Embryonic facial prominence (tissue), 1 donor: ENCODE measurements around the gene LNX2.
A peak's percentile ranks its signal among the peaks of the same experiment; 100 is the strongest.

Source experiments
- DNase-seq: peaks from one replicate; pipeline ENCODE4 v3.0.0-alpha.2; 2016; ENCODE audit errors: extremely low spot score

Gene LNX2

DNA sequence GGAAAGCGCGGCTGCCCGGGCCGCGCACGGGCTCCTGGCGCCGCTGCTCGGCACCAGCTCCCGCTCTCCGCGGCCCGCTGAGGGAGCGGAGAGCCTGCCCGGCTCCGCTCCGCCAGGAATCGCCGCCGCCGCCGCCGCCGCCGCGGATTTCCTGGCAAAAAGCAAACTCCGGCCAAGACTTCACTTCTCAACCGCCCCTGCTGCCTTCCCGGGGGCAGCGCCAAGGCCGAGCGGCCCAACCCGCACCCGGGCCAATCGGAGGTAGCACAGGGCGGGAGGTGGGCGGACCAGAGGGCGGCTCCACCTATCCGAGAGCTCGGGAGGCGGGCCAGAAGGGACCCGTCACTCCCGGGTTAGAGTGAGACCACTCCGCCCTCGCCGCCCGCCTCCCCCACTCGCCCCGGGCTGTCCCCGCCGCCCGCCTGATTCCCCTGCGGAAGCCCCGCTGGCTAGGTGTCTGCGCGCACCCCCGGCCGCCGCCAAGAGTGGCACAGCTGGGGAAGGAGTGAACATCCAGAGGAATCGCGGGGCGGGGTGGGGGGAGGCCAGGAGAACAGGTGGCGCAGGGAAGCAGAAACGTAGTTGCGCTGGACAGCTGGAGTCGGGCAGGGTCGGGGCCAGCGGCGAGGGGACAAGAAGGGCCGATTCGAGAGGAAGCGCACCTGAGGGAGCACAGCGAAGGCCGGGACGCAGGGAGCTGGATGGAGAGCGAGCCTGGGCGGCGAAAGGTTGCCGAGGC lies at the start of gene LNX2:
TSS of gene LNX2 (minus strand) at position 153 of the 739 bp plus-strand sequence. CDS start 38,826 bp downstream, outside the sequence.
- peak; percentile 90 for DNase-seq

DNA sequence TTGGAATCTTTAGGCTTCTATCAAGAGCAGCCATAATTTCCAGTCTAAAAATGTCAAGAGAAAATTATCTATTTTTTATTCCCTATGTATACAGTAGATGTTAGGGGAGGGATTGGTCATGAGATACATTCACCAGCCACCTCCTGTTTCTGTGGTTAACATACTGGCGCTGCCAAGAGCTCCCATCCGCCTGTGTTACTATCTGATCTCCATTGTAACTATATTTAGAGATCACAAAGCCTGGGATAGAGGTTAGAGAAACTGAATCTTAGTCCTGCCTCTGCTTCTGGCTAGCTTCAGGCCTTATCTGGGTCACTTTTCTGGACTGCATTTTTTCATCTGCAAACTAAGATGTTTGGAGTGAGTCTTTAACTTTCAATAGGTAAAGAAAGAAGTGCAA lies 47.6 kb upstream of the LNX2 start:
- DNase-seq, result no peak

DNA sequence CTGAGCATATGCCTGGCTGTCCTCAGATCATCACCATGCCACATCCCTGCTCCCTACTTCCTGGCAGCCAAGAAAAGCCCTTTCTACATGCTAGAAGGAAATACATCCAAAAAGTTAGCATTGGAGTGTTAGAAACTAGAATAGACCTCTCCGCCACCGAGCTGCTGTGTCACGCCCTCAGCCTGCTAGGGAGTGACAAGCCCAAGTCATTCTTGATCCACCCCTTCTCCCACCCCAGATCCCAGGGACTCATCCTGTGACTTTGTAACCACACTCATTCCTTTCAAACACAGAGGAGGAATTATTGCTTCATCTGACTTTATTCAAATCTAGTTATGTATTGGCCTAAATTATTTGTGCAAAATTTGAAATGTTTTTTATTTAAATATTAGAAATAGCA lies 46.6 kb upstream of the LNX2 start:
- no peak for DNase-seq

DNA sequence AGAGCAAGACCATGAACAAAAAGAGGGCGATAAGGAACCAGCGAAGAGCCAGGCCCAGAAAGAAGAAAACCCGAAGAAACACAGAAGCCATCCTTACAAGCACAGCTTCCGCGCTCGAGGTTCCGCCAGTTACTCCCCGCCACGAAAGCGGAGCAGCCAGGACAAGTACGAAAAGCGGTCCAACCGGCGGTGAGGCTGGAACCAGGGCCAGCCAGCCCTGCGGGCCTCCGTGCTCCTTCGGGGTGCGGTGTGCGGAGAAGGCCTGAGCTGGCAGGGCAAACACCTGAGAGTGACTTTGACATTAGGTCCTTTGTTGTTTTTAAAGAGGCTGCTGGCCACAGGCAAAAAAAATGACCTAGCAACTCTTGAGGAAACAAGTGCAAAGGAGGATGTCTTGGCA lies 45.4 kb upstream of the LNX2 start:
- no peak for DNase-seq

DNA sequence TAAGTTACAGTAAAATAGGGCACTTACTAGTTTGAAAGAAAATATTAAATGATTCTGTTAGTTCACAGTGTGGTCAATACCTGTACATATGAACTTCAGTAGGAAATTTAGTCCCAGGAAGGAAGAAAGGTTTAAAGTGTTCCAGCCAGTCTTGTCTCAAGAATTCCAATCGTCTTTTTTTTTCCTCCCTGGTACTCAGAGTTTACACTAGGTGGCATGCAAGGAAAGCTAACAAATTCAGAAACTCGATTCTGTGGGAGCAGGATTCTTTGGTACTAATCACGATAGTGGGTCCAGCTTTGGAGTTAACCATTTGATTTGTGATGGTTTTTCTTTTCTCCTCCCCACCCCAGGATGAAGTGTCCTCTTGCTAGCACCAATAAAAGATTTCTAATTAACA lies 45.0 kb upstream of the LNX2 start:
- DNase-seq, result no peak

DNA sequence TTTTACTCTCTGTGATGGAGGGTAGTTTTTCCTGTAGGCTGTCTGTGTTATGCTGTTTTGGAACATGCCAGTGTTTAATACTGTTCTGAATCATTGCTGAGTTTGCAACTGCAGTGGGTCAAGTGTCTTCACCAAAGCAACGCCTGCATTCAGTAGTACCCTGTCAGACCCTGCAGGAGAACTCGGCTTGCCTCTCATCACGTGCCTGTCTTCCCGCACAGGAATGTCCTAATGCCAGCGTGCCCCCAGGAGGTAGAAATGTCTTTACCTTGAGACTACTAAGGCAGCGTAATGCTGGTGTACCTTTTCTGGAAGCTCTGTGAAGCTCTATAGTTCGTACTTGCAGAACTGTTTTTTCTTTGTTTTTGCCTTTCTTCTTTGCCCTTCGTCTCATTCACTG lies 43.6 kb upstream of the LNX2 start:
- DNase-seq, result no peak

DNA sequence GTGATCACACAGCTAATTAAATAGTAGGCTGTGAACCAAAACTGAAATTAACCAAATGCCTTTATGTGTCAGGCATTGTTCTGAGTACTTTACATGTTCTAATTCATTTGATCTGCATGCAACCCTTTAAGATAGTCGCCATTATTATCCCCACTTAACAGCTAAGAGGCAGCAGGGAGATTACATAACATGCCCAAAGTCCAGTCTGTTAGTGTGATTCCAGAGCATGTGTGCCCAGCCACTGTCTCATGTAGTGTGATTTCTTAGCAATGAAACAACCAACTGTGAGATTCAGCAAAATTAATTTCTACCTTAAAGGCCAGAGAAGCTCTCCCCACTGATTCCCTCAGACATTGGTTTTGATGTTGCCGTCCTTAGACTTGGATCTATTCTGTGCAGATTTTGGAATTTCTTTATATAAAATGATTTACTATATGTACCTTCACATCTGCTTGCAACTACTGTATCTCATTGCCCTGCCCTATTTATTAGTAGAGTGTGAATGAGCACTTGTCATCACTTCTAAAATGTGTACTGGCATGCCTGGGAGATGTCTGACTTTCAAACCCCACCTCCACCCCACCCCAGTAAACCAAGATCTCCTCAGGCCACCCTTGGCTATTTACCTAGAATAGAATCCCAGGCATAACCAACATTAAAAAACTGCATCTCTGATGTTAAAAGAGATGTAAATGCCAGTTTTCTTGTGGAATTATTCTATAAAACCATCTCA lies 42.6 kb upstream of the LNX2 start:
- no peak for DNase-seq

DNA sequence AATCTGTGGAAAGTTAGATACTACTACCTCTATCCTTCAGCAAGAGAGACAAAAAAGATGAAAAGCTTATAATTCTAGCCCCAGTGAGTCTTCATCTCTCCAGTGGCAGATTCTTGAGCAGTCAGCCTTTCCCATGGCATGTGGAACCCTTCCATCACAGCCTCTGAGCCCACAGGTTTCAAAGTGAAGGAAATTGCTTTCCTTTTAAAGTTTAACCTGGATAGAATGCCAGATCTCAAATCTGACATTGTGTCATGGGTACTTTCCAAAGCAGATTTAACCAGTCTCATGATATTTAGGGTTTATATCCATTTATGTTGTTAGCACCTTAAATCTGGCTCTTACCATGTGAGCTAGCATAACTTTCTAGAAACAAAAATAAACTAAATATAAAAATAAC lies 40.7 kb upstream of the LNX2 start:
- DNase-seq, result no peak

DNA sequence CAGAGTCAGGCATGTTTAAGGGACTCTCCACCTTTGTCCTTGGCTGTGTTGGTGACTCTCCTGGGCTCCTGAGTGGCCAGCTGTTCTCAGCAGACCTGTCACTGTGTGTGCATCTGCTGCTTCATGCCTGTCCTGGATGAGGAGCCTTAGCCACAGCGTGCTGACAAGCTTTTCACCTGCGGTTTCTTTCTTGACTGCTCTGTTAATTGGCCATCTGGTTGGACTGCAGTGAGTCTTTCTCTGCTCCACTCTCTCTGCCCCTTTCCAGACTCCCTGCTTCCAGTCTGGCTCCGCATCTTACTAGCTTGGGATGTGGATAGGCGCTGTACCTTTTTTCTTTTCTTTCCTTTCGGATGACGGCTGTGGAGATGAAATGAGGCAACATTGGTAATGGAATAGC lies 40.2 kb upstream of the LNX2 start:
- DNase-seq, result no peak

DNA sequence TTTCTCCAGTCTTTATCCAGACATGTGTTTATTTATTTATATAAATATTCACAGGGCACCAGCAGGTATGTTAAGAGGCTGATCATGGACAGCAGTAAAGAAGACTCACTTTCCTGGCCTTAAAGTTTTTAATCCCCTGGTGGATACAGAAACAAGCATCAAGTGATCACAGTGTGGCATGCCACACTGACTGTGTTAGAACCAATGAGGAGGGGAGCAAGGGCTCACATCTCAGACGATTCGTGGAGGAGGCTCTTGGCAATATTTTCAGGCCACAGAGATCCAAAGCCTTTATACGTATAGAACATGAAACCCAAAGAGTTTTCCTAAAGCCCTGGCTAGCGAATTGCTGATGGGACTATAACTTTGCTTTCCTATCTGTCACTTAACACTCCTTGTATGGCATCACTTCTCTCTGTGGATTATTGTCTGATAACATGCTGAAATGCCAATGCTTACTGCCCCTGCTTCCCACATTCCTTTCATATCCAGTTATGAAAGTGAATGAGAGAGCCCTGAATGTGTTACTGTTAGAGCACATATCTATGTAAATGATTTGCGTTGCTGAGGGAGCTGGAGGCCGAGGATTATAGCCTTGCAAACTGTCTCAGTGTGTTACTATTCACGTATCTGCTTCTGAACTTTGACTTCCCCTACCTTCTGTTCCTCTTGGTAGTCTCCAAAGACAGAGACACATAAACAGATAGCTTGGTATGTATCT lies 39.0 kb upstream of the LNX2 start:
- DNase-seq, result no peak

DNA sequence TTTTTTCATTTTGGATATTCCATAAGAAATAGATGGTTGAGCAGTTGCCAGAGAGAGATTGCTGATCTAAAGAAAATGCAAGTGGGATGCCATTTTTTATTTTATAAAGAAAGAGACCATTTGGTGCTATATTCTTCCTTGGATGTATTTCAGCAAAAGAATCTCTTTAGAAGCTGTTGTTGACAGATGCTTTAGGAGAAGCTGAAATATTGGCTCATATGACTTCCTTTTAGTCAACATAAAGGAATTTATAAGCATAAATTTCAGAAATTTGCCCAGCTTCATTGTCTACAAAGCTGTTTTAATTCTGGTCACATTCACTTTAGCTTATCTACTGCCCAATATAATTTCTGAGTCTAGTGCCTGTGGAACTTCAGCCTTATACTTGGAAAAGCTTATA lies 38.2 kb upstream of the LNX2 start:
- no peak for DNase-seq

DNA sequence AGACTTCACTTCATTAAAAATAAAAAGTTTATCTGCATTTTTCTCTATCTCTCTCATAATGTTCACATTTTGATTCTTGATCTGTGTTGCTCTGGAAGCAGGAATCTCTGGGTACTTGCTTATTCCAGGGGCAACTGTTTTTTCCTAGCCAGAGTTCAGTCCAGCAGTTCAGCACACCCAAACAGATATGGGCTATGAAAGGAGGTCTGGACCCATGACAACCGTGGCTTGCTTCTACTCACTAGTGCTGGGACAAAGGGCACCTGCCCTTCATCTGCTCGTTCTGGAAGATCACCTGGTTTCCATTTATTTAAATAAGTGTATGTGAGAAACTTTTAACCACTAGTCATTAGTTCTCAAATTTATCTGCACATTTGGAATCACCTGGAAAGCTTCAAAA lies 37.4 kb upstream of the LNX2 start:
- DNase-seq, result no peak

DNA sequence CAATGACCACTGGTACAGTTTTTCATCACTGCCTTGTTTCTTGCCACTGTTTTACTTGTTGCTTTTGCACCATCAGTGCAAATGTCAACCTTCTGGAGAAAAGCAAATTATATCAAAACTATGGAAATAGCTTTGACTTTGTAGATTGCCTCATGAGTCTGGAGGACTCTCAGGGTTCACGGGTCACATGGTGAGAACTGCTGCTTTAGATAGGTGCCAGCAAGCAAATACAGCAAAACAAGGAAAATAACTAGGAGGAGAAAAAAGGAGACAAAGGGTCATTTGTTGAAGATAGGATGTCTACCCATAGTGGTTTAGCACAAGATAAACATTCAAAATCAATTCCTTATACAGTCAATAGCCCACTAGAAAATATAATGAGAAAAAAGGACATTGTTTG lies 34.5 kb upstream of the LNX2 start:
- DNase-seq, result no peak

DNA sequence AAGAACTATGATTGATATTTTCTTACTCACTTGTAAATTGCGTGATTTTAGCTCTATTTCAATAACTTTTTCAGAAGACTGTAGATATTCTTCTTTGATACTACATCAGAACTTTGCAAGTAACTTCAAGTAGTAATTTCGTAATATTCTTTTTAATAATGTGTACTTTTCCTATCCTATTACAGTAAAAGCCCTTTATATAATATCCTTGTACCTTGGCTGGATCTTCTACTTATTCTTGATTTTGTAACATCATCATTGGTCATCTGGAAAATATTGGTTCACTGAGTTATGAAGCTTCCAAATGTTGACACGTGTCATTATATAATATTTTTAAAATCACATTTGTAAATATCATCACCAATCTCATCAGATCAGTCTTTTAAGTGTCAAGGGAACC lies 33.7 kb upstream of the LNX2 start:
- DNase-seq, result no peak

DNA sequence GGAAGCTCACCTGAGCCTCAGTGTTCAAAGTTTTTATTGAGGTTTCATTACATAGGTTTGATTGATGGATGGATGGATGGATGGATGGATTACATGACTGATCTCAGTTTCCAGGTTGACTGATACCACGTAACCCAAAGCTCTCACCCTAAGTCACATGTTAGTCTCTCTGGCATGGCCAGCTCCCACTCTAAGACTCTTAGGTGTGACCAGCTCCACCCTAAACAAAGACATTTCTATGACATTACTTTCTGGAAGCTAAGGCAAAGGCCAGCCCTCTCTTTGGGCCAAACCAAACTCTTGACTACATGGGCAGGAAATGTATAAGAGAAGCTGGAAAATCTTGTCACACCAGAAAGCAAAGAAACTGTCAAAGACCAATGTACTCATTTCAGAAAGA lies 30.0 kb upstream of the LNX2 start:
- DNase-seq, result no peak

DNA sequence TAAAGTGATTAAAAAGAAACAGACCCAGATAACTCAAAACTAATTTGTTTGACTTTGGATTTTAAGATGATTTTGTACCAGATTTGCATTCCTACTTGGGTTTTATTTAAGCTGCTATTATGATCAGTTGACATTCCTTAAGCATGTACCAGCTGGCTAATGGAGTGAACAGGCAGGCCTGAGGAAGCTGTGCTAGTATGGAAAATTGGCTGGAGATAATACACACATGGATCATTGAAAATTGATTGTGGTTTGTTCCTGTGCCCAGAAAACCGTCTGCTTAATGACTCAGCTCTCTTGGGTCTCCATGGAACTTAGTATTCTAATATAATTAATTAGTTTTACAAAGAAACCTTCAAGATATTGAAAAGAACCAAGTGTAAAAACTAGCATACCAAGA lies 24.0 kb upstream of the LNX2 start:
- DNase-seq, result no peak

DNA sequence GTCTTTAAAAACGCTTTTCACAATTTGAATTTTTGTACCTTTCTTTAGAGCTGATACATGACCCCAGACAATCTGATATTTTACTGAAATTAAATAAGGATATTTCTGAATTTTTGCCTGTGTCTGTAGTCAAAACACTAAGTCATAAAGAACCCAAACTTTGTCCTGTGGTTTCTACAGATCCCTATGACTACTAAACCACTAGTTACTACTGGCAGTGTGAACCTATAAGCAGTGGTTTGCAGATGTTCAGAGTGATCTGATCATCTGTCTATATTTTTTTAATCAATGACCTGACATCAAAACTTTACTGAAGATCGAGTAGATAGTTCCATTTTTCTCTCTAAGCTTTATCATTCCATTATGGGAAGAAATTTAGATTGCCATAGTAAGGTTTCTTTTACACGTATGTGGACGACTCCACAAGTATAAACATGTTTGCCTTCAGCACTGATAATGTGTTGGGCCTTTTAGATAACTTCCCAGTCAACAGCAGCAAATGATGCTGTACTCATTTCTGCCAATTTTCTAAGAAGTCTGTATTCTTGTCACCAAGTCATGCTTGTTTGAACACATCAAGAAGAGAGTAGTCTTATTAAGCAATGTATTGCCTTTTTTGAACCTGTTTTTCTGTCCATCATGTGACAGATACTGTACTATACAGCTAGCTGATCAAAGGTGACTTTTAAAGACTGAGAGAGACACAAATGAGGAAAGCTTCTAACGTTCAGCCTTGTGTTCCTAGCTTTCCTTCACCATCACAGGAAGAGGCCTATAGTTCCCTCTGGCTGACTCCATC lies 23.2 kb upstream of the LNX2 start:
- no peak for DNase-seq

DNA sequence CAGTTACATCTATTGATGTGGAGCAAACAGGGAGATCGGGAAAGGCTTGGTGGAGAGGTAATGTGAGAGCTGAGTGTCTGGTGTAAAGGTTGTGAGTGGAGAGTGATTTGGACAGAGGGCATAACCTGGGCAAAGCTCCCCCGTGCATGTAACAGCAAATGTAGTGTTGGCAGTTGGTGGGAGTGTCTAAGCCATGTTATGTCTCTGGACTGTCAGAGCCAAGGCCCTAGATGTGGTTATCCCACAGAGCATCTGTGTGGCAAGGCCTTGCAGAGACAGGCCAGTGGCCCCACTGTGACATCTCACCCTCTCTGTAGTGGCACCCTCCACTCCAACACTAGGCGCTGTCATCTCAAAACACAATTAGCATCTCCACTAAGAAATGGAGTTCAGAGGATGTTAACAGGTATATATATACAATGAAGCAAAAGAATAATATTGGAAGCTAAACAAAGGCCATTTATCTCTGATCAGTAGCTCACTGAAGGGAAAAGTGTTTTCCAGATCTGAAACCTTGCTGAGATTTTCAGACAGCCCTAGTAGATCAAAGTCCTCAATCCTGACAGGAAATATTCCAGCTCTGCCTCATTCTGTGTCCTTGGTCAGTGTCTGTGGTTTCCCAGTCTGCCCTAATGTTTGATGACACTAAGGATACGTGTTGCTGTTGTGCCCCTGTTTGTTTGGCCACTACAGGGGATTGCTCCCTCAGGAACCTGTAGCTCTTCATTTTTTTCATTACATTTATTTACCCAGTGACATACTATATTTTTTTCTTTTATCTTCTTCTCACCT lies 21.6 kb upstream of the LNX2 start:
- no peak for DNase-seq

DNA sequence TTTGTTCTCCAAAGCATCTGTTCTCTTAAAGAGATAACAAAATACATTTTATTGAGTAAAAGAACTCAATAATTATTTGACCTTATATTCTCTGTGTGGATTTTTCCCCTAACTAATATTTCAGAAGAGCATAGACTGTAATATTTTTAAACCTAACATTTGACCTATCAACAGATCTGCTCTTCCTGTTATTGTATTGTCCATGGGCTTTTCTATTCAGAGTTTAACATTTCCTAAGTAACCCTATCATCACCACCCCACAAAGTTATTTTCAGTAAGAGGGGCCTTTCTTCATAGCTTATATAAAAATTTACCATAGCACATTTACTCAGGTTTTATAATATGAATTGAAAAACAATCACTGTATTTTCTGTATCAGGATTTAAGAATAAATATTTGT lies 18.9 kb upstream of the LNX2 start:
- no peak for DNase-seq

DNA sequence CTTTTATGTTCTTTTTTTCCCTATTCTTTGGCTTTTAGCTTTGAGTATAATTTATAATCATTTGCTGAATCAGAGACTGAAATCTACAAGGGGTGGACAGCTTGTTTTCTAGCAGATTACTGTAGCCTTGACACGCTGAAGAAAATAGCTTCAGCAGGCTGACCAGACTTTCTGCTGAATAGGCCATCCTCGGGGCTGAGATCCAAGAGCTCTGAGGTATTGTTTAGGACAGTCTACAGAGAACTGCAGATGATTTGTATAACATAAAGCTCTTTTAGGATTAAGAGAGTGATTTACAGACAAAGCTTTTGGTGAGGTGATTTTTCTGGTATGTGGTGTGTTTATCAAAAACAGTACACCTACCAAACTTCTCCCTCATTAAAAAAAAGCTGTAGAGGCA lies 18.2 kb upstream of the LNX2 start:
- DNase-seq, result no peak

DNA sequence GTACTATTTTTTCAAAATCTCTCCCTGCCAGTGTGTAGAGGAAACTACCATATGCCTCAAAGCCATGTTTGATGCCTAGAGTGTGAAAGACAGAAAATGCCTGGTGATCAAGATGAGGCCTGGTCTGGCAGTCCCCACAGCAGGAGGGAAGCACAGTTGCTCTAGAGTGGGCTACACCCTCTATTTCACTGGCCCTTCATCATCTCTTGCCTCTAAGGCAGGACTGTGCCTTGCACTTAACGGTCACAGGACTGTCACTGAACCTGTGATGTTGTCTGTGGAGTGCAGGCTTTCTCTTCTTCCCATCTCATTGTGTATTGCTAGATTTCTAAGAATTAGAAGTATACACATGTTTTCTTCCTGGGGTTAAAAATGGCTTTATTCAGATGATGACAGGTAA lies 17.7 kb upstream of the LNX2 start:
- DNase-seq, result no peak
